Thoracic aorta (tissue), 2 donors: ENCODE results near the gene GPC3. TPM values are rescaled to one million over a fixed set of nuclear protein-coding genes. Genes with fewer than 3 reads are reported as not detected.

Source experiments
- ATAC-seq: fragments of 150-250 bp; one replicate; pipeline ENCODE4 v1.8.0; 2017; ENCODE audit warnings: low read depth; ENCODE audit not compliant: insufficient number of reproducible peaks, low FRiP score
- DNase-seq: peaks from one replicate; pipeline ENCODE4 v3.0.0-alpha.2; 2020; ENCODE audit warnings: low spot score
- H3K27ac ChIP-seq, 2 donors: fragments of 200-600 bp; sonication (generic); 1 replicate in 1 of 2; 2 replicates in 1 of 2; pipeline ENCODE4 v1.5.1; 2016; ENCODE audit warnings: mild to moderate bottlenecking in 2 of 2, moderate library complexity in 2 of 2
- H3K27me3 ChIP-seq: fragments of 200-600 bp; sonication (generic); replicated peaks from 2 replicates; pipeline ENCODE4 v1.6.0; 2016; ENCODE audit warnings: mild to moderate bottlenecking; ENCODE audit not compliant: insufficient read depth
- H3K36me3 ChIP-seq: fragments of 200-600 bp; sonication (generic); one replicate; pipeline ENCODE4 v1.5.1; 2016
- H3K4me1 ChIP-seq, 2 donors: fragments of 200-600 bp; sonication (generic); 1 replicate in 1 of 2; 2 replicates in 1 of 2; pipeline versions ENCODE4 v1.5.1 to v1.6.0; 2016; ENCODE audit warnings: low read depth in 2 of 2, mild to moderate bottlenecking in 1 of 2; ENCODE audit not compliant: control insufficient read depth in 1 of 2
- H3K4me3 ChIP-seq: fragments of 200-600 bp; sonication (generic); 2 replicates; pipeline ENCODE4 v1.5.1; 2016; ENCODE audit warnings: mild to moderate bottlenecking
- H3K9me3 ChIP-seq: fragments of 200-600 bp; sonication (generic); 2 replicates; pipeline ENCODE4 v1.5.1; 2016
- CTCF ChIP-seq: fragments of 200-600 bp; sonication (generic); IDR thresholded peaks from one replicate; pipeline ENCODE4 v1.5.1; 2019; ENCODE audit warnings: antibody characterized with exemption
- total RNA-seq, 2 donors: library from RNA; depleted of rRNA; stranded (reverse); fragments of >200 nt; gene quantifications; one replicate each; pipeline versions ENCODE4 v1.1.0 to v1.2.3, GENCODE V29; 2016

GPC3 gene
- total RNA-seq, 2 donors from 2014 or later = 2.6 to 5.6 TPM

- Histone ChIP-seq H3K4me1 (no peaks in the 10 kb centered on the region), H3K27me3 (no peaks in the 10 kb centered on the region), H3K27ac (no peak overlapping the region), H3K4me3 (no peak overlapping the region), H3K9me3 (no peaks in the 10 kb centered on the region), H3K36me3 (no peaks in the 10 kb centered on the region)
- DNase-seq (no peak), ATAC-seq (no peak)
- TF ChIP-seq CTCF = no peak
These were observed 132.5 kb downstream of the GPC3 start for GRCh38 chrX:133852837-133853356.

- ATAC-seq = no peak
- Histone ChIP-seq H3K4me1 (no peaks in the 10 kb centered on the region), H3K9me3 (no peaks in the 10 kb centered on the region), H3K36me3 (no peaks in the 10 kb centered on the region), H3K27me3 (no peaks in the 10 kb centered on the region), H3K4me3 (no peak overlapping the region), H3K27ac (no peak overlapping the region)
- DNase-seq = no peak
- TF ChIP-seq CTCF = no peak
These were observed 133.0 kb downstream of the GPC3 start for GRCh38 chrX:133852401-133852800.

GRCh38 chrX:133850399-133850798, 135.0 kb downstream of the GPC3 start:
- H3K9me3 ChIP-seq = no peaks in the 10 kb centered on the region
- no peak for TF ChIP-seq CTCF
- DNase-seq (no peak), ATAC-seq (no peak)
- H3K27me3 ChIP-seq = no peaks in the 10 kb centered on the region
- no peak overlapping the region for H3K4me3 ChIP-seq
- H3K4me1 ChIP-seq = no peaks in the 10 kb centered on the region
- H3K36me3 ChIP-seq = no peaks in the 10 kb centered on the region
- H3K27ac ChIP-seq = no peak overlapping the region

- no peaks in the 10 kb centered on the region for H3K9me3 ChIP-seq
- TF ChIP-seq CTCF = no peak
- ATAC-seq (no peak), DNase-seq (no peak)
- H3K4me3 ChIP-seq = no peak overlapping the region
- H3K4me1 ChIP-seq = no peaks in the 10 kb centered on the region
- no peaks in the 10 kb centered on the region for H3K27me3 ChIP-seq
- no peaks in the 10 kb centered on the region for H3K36me3 ChIP-seq
- no peak overlapping the region for H3K27ac ChIP-seq
These were observed 135.7 kb downstream of the GPC3 start for GRCh38 chrX:133849676-133850075.

GRCh38 chrX:133847340-133847994, 137.9 kb downstream of the GPC3 start:
- no peaks in the 10 kb centered on the region for H3K36me3 ChIP-seq
- ATAC-seq (no peak), DNase-seq (no peak)
- peak overlapping the region; percentile 38 for H3K4me3 ChIP-seq
- H3K27ac ChIP-seq = no peak overlapping the region
- H3K9me3 ChIP-seq = no peaks in the 10 kb centered on the region
- TF ChIP-seq CTCF = no peak
- H3K27me3 ChIP-seq = no peaks in the 10 kb centered on the region
- H3K4me1 ChIP-seq = no peaks in the 10 kb centered on the region
